GM19238 (cell line): ENCODE results near the gene BPGM.

Source experiments
- DNase-seq: peaks from one replicate; pipeline ENCODE4 v3.0.0; 2011; ENCODE audit warnings: low spot score; ENCODE audit not compliant: insufficient read length

Gene BPGM

DNA sequence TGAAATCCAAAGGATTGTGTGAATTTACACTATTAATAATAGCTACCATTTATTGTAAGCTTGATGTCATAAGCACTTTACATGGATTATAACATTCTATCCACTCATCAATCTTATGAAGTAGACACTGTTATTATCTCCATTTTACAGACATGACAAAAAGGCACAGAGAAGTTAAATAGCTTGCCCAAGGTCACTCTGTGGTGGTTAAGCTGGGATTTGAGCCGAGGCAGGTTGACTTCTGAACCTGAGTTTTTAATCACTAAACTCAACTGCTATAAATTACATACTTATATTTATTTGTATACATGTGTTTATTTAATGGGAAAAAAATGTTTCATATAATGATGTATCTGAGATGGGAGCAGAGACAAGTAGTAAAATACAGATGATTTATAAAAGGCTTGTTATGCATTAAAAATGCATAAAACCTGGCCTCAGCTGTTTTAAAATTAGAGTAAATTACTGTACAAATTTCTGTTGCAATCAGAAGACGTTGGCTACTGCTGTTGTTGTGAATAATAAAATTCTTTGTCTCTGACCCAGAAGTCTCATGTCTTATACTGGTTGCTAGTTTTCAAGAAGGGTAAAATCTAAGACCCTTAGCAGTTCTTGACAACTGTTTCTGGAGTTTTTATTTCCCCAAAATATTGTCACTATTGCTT, 71.7 kb downstream of the BPGM start:
- DNase-seq, result no peak

- DNase-seq, result no peak
Measured at GRCh38 chr7:134720091-134720935, 73.7 kb downstream of the BPGM start.

DNA sequence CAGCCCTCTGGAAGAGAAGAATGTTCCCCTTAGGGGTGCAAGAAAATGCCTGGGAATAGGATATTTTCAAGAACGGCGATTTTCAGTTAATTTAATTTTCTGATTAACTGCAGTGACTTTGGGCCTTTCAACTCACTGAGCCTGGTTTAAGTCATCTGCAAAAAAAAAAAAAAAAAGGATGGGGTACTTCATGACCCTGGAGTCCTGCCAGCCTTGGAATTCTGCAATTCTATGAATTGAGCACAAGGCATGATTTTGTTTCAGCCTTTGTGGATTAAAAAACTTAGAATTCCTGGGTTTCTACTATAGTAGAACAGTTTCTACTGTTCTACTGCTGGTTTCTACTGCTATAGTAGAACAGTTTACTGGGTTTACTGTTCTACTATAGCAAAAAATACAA, 74.5 kb downstream of the BPGM start:
- no peak for DNase-seq

GRCh38 chr7:134722786-134723322, 76.2 kb downstream of the BPGM start:
- no peak for DNase-seq

DNA sequence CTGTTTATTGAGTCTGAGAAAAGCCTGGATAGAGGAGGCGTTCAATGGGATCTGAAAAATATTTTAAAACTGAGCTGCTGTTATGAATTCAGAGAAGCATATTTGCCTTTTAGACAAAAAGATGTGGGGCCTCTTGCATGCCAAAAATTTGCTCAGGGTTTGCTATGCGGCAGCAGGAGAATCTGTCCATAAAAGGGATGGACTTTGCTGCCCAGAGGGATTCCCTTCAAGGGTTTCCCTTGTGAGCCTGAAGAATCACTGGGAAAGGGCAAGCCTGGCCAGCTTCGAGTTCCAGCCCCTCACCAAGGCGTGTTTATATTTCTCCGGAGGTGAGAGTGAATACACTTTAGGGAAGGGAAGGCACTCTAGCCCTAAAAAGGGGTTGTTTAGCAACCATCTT, 77.2 kb downstream of the BPGM start:
- no peak for DNase-seq

- no peak for DNase-seq
Measured at GRCh38 chr7:134724606-134725005, 78.0 kb downstream of the BPGM start.

DNA sequence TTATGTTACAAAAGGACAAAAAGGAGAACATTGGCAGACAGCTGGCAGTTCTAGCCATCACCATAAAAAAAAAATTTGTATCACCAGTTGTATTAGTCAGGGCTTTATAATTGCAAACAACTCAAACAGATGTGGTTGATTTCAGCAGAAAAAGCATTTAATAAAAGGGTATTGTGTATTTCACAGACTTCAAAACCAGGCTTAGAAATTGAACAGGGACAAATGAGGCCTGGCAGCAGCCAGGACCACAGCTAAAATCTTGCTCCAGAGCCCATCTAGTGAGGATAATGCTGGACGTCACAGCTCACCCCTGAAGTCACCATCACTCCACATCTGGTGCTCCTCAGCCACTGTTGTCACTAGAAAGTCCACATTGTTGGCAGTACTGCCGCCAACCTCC, 79.9 kb downstream of the BPGM start:
- DNase-seq, result no peak

DNA sequence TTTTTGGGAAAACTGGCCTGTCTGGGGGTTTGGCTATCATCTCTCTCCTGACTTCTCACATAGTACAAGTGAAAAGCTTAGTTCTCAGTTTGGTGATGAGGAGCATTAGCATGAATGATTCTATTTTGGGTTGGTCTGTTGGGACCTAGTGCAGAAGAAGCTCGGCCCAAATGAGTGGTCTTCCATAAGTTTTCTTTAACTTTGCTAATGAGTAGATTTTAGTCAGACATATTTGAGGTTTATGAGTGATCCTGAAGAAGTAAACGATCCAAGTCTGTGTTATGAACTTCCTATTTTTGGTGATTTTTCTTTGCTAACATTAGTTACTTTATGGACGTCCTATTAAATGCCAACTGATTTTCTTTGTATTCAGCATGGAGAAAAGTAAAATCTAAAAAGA, 81.1 kb downstream of the BPGM start:
- DNase-seq, result no peak
